GM21360 (cell line): ENCODE measurements around the gene SNX8.

Experiments used
- ATAC-seq: cut with Tn5 transposase; IDR thresholded peaks from one replicate; pipeline ENCODE4 v1.9.1; 2021; ENCODE audit warnings: mild to moderate bottlenecking, moderate library complexity; ENCODE audit not compliant: unreplicated experiment

The SNX8 gene

GRCh38 chr7:2266911-2267310, 47.3 kb downstream of the SNX8 start:
- no peak for ATAC-seq

- no peak for ATAC-seq
Measured at GRCh38 chr7:2264158-2264557, 50.1 kb downstream of the SNX8 start.

DNA sequence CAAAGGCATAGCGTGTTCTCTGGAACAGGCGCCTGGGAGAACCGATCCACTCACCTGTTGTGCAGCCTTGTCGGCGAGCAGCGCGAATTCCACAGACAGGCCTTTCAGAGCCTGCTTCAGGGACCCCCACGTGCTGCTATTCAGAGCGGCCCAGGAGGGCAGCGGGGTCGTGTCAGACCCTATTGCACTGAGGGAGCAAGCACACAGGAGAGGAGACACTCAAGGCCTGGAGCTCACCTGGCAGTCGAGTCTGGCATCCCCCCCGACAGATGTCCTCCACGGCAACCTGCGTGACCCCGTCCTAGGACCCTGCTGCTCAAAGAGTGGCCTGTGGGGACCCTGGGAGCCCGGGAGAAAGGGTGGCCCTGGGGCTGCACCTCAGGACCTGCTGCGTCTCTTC, 51.1 kb downstream of the SNX8 start:
- no peak for ATAC-seq

DNA sequence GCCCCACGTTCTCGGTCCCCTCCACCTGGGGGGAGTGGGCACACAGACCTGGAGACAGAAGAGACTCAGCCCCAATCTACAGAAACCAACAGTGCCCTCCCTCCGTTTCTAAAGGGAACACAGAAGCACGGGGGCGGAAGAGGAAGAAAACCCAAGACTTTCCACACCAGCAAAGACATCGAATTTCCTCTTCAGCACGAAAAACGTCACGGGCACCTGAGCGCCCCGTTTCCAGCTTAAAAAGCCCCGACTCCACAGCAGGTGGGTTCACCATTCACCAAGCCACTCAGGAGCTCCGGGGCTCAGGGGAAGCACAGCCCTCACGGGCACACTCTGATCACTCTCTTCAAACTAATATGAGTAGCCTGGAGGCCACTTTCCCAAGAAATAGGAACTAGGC, 52.6 kb downstream of the SNX8 start:
- ATAC-seq: no peak

GRCh38 chr7:2260820-2261219, 53.4 kb downstream of the SNX8 start:
- no peak for ATAC-seq

DNA sequence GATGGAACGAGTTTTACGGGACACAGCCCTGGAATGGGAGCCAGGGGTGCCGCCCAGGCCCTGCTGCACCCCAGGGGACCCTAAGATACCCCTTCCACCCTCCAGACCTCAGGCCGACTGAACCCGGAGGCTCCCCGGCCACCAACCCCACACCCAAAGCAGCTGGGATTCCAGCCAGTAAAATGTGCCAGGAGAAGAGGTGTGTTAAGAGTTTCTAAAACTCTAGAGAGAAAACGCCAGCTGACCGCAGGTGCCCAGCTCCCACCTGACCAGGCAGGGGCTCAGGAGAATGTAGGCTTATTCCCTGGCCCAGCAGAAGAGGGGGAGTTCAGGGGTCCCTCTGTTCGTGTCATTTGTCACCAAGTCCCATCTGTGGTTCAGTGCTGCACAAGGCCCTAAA, 54.8 kb downstream of the SNX8 start:
- no peak for ATAC-seq

DNA sequence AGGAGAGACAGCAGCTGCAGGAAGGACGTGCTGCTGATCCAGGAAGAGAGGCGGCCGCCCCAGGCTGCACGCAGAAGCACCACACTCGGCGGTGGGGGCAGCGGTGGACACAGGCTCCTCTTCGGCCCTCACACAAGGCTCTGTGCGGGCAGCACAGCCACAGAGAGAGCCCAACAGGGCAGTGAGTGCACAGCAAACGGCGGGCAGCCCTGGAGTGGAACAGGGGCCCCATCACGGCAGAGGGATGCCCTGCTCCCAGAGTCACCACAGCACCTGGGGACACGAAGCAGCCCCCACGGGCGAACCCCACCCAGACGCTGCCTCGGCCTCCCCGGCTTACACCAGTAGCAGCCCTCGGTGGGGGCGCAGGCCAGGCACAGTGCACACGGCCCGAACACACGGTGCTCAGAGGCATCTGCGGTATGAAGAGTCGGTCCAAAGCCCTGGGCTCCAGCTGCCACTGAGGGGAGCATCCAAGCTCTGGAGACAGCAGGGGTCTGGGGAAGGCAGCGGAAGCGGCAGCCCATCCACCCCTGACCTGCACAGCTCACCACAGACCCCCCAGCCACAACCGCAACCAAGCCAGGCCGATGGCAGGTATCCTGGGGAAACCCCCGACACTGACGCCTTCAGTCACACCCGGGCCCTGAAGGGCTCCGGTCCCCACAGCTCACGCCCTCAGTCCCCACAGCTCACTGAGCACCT, 55.4 kb downstream of the SNX8 start:
- ATAC-seq: peak; percentile 76

DNA sequence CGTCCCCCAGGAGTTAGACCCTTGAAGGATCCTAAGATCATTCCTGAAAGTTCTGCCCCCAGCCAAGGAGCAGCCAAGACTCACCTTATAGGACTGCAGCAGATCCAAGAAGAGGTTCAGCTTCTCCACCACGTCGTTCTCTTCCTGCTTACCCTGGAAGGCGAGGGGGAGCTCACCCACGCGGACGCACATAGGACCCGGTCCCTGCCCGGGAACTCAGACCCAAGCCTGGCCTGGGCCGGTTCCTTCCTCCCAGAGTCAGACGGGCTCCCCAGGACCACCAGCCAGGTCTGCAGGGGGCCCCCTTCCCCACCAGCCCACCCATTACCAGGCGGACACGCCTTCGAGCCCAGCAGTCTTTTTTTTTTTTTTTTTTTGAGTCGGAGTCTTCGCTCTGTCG, 56.6 kb downstream of the SNX8 start:
- ATAC-seq: no peak

- ATAC-seq: no peak
Measured at GRCh38 chr7:2257046-2257551, 57.1 kb downstream of the SNX8 start.

DNA sequence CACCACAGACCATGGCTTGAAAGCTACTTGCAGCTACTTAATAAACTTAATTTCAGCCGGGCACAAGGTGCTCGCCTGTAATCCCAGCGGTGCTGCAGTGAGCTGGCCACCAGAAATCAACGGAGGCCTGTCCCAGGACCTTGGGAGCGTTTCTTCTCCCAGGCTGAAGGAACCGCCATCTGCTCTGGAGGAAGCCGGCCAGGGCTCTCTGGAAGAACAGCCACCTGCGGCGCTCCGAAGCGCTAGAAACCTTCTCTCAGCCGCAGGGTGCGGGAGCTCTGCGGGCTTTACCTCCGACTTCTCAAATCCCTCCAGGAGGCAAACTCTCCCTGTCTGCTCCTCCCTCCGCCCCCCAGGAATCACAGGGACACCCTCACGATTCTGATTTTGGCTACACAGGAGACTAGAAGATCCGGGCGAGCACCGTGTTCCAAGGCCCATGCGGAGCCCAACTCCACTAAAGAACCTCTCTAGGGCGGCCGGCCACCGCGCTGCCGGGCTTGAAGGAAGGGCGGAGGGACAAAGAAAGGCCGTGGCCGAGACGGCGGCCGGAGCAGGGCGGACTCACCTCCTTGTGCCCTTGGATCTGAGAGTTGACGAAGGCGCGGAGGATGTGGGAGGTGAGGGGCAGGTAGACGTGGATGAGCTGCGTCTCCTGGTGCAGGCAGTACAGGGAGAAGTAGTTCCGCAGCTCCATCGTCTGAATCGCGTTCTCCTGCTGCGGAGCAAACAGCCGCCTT, 57.8 kb downstream of the SNX8 start:
- no peak for ATAC-seq

DNA sequence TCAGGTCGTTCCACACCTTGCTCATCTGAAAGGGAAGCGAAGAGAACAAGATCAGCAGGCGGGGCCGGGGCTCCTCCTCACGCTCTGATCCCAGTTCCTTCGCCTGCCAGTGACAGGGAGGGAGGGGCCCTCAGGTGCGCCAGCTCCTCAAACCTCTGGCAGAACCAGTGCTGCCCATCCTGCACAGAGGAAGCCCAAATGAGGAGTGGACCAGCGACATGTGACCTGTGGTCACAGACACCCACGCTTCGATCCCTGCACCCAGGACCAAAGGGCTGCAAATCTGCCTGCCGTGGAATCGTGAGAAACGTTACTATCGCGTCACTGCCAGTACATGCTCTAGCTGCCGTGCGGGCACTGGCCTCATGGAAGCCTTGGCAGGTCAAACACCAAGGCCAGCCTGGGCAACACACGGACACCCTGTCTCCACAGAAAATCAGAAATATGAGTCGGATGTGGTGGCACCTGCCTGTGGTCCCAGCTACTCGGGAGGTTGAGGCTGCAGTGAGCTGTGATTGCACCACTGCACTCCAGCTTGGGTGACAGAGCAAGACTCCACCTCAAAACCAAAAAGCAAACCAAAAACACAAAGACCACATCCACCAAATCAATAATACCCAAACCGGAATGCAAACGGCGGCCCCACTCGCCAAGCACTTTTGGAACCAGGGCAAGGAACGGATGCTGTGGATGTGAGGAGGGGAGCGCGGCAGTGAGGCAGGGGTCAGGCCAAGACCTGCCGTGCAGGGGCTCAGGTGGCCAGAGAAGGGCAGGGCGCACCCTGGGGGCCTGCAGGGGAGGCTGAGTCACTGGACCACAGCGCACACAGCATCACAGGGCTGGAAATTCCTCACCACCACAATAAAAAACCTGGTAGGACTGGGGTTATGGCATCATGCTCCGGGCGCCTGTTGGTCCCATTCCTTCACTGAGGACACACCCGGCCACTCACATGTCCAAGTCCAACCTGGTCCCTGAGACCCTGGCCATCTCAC, 58.8 kb downstream of the SNX8 start:
- no peak for ATAC-seq

DNA sequence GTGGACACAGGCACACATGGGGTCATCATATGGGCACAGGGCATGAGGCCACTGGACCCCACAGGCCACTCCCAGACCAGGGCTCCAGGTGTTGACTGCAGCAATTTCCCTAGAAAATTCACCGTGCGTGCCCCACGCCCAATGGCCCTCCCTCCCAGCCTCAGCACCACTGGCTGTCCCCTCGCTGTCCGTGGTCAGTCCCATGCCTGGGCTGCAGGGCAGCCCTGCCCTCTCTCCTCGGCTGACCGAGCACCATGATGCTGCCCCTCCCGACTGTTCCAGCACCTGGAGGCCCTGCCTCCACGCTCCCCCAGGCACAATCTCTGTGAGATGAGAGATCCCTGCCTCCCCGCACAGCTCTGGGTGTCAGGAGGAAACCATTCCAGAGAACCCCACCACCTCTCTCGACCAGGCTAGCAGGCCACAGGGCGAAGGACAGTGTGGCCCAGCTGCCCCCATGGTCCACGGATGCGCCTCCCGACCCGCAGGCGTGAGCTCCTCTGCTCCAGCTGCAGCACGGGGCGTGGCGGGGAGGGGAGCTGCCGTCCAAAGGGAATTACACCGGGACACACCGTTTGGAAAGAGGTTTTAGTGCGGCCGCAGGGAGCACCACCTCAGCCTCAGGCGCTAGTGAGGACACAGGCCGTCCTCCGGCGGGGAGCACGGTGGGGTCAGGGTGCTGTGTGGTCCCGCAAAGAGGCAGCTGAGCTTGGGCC, 59.7 kb downstream of the SNX8 start:
- no peak for ATAC-seq

DNA sequence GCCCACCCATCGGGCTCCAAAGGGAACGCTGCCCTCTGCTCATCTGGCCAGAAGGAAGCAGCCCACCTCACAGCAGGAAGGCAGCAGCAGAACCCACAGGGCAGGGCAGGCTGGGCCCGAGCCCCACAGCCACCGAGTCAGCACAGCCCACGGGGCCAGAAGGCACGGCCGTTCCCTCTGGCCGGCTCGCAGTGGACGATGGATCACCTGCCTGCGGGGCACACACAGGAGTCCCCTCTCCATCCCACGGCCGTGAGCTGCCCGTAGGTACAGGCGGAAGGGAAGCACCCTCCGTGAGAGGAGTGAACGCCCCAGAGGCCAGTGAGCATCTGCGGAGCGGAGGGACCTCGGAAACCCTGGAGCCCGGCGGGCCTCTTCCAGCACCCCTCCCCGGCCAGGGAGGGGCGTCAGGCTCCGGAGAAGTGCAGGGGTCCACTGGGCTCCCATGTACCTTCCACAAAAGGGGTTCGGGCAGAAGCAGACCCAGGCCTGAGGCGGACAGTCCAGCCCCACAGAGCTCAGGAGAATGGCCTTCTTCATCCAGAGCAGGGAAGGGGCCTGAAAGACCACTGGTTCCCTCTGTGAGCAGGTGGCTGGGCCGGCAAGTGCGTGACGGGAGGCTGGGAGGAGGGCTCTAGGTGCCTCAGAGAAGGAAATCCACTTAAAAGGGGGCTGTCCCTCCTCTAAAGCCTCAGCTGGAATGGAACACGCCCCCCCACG, 60.6 kb downstream of the SNX8 start:
- no peak for ATAC-seq

DNA sequence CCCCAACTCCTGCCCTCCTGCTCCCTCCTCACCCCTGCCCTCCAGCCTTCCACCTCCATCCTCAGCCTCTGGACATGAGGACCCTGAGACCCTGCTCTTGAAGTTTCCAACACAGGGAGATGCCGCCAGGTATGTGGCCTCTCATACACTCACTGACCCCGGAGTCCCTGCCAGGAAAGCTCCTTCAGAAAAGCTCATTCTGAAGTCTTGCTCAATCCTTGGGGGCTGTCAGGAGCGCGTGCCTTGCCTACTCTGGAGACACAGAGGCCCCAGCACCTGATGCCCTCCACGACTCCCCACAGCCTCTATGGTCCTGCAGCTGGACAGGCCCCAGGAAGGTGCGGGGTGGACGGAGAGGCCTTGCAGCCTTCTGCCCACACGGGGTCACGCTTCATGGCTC, 61.2 kb downstream of the SNX8 start:
- ATAC-seq: no peak

DNA sequence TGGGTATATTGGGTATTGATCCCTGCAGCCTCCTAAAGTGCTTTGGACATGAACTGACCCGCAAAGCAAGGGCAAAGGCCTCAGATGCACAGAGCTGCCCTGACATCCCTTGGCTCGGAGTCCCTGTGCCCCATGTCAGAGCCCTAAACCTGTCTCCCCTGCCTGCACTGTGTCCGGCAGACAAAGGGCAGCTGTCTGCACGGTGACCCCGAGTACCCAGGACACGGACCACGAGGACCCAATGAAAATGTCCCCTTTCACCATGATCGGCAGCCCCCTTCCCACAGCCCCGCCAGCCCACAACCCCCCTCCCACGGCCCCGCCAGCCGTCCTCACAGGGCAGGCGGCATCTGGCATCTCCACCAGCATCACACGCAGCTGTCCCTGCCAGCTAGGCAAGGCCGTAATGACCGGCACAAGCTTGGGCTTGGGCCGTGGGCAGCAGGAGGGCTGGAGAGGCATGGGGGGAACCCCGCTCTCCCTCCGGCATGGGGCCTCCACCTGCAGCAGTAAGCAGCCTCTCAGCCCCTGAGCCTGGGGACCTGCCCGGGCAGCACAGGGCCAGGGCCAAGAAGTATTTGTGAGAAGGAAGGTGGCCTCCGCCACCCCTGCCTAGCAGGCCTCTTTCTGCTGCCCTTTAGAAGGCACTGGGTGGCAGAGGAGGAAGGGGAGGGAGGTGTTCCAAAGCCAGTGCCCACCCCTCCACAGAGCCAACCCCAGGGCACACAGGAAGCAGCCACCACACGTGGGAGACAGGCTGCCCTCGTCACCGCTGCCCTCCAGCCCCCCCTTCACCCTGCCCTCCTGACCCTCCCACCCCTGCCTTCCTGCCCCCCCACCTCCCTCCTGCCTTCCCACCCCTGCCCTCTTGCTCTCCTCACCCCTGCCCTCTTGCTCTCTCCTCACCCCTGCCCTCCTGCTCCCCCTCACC, 62.1 kb downstream of the SNX8 start:
- no peak for ATAC-seq

DNA sequence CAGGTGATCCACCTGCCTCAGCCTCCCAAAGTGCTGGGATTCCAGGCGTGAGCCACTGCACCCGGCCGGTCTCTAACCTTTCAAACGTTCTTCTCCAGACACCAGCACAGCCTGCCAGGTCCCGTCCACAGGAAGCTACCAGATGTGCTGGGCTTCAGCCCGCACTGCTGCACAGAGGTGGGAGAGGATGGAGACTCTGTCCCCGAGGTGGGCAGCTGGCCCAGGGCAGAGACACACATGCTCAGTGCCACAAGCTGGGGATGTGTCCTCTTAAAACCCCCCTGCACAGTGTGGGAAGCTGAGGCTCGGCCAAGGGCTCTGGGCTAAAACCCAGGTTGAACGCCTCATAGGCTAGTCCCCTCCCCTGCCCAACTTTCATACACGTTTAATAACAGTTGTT, 62.9 kb downstream of the SNX8 start:
- no peak for ATAC-seq

GRCh38 chr7:2249744-2250323, 64.4 kb downstream of the SNX8 start:
- no peak for ATAC-seq

DNA sequence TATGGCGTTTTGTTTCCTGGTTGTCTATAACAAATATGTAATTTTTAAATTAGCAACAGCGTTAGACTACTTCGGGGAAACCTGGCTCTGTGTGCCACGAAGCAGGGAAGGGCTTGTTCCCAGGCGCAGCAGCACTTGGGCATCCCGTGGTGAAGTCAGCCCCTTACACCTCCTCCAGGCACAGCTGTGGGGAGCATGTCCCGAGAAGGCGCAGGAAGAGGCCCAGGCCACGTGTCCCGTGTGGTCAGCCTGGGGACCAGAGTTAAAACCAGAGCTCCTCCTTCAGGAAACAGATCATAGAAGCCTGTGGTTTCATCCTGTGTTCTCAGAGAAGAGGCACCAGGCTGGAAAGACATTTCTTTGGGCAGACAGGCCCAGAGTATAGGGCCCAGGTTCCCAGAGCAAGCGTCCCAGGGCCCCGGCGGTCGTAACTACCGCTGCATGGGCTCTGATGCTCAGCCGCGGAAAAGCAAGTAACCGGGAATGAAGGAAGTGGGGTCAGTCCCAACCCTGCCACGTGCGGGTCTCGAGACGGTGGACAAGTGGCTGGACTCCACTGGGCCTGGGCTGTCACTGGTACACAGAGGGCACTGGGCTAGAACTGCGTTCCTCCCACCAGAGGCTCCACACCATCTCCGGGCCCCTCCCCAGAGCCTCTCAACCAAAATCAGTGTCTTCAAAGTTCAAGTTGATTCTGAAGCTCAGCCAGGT, 65.1 kb downstream of the SNX8 start:
- no peak for ATAC-seq
